AG10803 (cell line): ENCODE results near the gene MITF.

Experiments
- DNase-seq: peaks from one replicate; pipeline ENCODE4 v3.0.0; 2010; ENCODE audit warnings: low read depth
- H3K4me3 ChIP-seq: 2 replicates; pipeline ENCODE4 v1.5.1; 2011; ENCODE audit warnings: mild to moderate bottlenecking, low read length, control low read depth
- TF ChIP-seq, protein P1 (sequence below): conservative IDR thresholded peaks from 2 replicates; pipeline ENCODE4 v1.5.1; 2011; ENCODE audit warnings: mild to moderate bottlenecking, low read length, control low read depth, inconsistent platforms

MITF gene

DNA sequence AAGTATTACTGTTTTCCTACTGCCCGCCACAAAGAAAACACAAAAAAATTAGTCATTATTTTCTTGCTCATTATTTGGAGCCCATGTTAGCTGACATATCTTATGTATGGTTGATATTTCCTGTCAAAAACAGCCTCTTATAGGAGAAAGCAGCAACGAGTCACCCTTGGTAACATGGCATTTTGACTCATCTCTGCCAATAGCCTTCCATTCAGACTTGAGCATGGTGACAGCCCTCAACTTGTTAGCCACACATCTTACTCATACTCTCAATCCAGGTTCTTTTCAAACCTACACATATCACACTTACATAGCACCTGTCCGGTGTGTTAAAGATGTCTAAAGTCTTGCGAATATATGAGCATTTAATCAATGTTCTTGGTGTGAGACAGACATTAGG is 150.8 kb downstream of the MITF start:
- TF ChIP-seq, protein P1, sequence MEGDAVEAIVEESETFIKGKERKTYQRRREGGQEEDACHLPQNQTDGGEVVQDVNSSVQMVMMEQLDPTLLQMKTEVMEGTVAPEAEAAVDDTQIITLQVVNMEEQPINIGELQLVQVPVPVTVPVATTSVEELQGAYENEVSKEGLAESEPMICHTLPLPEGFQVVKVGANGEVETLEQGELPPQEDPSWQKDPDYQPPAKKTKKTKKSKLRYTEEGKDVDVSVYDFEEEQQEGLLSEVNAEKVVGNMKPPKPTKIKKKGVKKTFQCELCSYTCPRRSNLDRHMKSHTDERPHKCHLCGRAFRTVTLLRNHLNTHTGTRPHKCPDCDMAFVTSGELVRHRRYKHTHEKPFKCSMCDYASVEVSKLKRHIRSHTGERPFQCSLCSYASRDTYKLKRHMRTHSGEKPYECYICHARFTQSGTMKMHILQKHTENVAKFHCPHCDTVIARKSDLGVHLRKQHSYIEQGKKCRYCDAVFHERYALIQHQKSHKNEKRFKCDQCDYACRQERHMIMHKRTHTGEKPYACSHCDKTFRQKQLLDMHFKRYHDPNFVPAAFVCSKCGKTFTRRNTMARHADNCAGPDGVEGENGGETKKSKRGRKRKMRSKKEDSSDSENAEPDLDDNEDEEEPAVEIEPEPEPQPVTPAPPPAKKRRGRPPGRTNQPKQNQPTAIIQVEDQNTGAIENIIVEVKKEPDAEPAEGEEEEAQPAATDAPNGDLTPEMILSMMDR = no peak
- no peak for DNase-seq

DNA sequence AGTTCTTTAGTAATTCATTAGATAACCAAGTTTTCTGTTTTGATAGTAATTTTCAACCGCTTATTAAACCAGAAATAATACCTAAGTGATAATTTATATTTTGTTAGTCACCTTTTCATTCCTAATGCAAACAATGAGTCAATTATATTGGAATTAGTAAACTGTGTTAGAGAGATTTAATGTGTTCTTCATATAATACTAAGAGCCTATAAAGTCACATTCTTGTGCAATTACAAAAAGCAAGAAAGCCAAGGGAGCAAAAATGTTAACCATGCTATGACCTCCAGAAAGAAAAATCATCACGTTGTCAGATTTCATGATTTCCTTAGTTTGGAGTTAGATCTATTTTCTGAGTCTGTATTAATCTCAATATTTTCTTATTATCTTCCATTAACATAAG is 151.4 kb downstream of the MITF start:
- TF ChIP-seq, protein P1 = no peak
- H3K4me3 ChIP-seq = no peak overlapping the region
- DNase-seq = no peak

More for the DNA sequence above, 150.8 kb downstream of the MITF start:
- no peak overlapping the region for H3K4me3 ChIP-seq

DNA sequence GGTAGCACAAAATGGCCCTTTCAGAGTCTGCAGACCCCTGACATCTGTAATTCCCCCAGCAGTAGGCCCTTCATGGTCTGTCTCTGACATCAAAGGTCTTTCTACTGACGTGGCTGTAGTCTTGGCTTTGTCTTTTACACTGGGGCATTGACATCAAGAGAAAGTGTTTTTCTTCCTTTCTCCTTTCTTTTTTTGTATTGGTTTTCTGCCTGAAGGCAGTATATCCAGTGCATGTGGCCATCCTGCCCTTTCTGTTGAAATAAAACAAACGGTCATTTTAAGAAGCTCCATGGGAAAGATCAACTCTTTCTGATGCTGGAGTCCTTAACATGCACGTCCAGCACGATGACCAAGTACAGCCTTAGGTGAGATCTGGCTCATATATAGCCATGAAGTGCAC is 153.4 kb downstream of the MITF start:
- no peak overlapping the region for H3K4me3 ChIP-seq
- no peak for DNase-seq
- TF ChIP-seq, protein P1 = no peak

DNA sequence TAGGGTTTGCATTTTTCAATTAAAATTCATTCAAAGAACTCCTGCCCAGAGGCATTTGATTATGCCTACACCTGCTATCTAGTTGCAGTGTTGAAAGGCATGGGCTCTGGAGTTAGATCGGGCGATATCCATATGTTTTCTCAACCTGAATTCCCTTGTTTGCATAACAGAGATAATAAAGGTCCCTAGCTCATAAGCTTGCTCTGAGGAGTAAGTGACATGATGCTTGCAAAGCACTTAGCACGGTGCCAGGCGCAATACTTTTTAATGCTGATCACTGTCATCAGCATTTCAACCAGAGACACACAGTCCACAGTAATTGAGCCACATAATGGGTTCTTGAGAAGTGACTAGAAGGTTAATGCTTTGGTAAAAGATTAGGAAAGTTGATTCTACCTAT is 154.0 kb downstream of the MITF start:
- H3K4me3 ChIP-seq = no peak overlapping the region
- TF ChIP-seq, protein P1 = no peak
- no peak for DNase-seq

DNA sequence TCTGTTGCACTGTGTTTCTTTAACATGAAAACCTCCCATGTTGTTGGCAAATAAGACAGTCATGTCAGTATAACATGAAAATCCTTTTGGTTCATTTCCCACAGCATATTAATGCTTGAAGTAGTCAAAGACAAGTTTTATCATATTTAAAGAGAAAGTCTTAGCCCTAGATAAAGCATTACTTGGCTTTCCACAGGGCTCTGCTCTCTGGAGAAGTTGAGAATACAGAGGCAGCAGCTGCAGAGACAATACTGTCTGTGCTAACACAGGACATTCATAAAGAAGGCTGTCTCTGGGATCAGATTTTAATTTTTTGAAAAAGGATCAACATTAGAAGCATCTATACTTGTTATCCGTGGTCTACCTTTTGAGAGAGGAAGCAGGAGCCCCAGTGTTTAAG is 156.8 kb downstream of the MITF start:
- TF ChIP-seq, protein P1 = no peak
- DNase-seq = no peak
- H3K4me3 ChIP-seq = no peak overlapping the region

DNA sequence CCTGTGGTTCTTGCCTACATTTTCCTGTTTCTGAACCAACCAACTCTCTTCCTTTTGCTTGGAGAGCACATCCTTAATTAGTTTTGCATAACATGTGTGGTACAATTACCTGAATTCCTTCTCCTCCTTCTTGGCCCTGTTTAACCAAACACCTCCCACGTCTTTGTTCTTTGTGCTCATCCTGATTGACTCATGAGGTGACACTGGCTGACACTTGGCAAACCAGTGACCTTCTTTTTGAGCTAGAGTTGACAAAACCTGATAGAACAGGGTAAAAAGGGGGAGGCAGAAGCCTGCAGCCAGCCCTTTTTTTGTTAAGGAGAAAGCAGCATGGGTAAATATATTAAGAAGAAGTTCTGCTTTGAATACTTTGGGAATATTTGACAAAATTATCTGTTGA is 161.1 kb downstream of the MITF start:
- no peak overlapping the region for H3K4me3 ChIP-seq
- TF ChIP-seq, protein P1 = no peak
- DNase-seq = no peak

DNA sequence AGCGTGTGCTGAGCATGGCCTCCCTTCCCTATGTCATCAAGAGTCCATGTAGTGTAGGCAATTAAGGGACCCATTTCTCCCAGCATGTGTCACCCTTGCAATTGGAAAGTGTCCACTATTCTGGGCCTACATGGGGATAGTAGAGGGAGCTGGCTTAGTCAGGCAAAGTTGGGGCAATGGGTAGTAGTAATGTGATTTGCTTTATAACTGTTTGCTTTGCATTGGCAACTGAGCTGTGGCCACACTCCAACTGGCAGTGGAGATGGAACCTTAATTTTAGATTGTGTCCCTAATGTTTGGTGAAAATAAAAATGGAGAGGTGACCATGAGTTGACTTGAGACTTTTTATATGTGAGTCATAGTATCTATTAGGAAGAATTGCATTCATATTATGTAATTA is 162.5 kb downstream of the MITF start:
- TF ChIP-seq, protein P1 = no peak
- DNase-seq = no peak
- H3K4me3 ChIP-seq = no peak overlapping the region
